Measurements from ENCODE around the gene NEK5. TPM values are rescaled to one million over a fixed set of nuclear protein-coding genes. Genes with fewer than 3 reads are reported as not detected.
"Not testable (repeated sequence)": the region's sequence is repeated elsewhere in the genome, so short reads cannot be mapped to it uniquely, and the experiment has no call there.

Gene NEK5
- total and polyA plus RNA-seq, 8 donors, result 0.05 to 4.0 (median 0.52) TPM; not detected in 4

- Histone ChIP-seq H3K27ac (no peak overlapping the region), H3K4me3 (no peak overlapping the region), H3K4me1 (no peaks in the 10 kb centered on the region), H3K36me3 (no peaks in the 10 kb centered on the region), H3K27me3 (no peaks in the 10 kb centered on the region), H3K9me3 (no peaks in the 10 kb centered on the region)
- intact Hi-C loops (cut with DNase I; ENCODE audit: low total_unique reads), result no loop called here
- TF ChIP-seq POLR2AphosphoS5 (IDR thresholded peaks at IDR 0.05) (no peak), EP300 (IDR thresholded peaks at IDR 0.05) (no peak), CTCF (IDR thresholded peaks at IDR 0.05) (no peak), POLR2A (IDR thresholded peaks at IDR 0.05) (no peak)
- no peak for DNase-seq
- 84 to 94% (median 91%) methylated on average over 2 of the region's 2 CpGs for WGBS, 5 donors
Measured at GRCh38 chr13:52092087-52092486, 36.8 kb downstream of the NEK5 start.

GRCh38 chr13:52091473-52091872 is 37.4 kb downstream of the NEK5 start:
- H3K4me1 ChIP-seq, result no peaks in the 10 kb centered on the region
- TF ChIP-seq CTCF (IDR thresholded peaks at IDR 0.05) (no peak), POLR2AphosphoS5 (IDR thresholded peaks at IDR 0.05) (no peak), EP300 (IDR thresholded peaks at IDR 0.05) (no peak), POLR2A (IDR thresholded peaks at IDR 0.05) (no peak)
- H3K4me3 ChIP-seq, result no peak overlapping the region
- intact Hi-C loops (cut with DNase I; ENCODE audit: low total_unique reads), result no loop called here
- no peaks in the 10 kb centered on the region for H3K9me3 ChIP-seq
- no peak for DNase-seq
- no peaks in the 10 kb centered on the region for H3K36me3 ChIP-seq
- H3K27ac ChIP-seq, result no peak overlapping the region
- WGBS, 5 donors, result 48 to 69% (median 58%) methylated on average over 2 of the region's 2 CpGs
- H3K27me3 ChIP-seq, result no peaks in the 10 kb centered on the region

GRCh38 chr13:52085421-52085820 is 43.5 kb downstream of the NEK5 start:
- H3K36me3 ChIP-seq, result no peaks in the 10 kb centered on the region
- intact Hi-C loops (cut with DNase I; ENCODE audit: low total_unique reads), result no loop called here
- no peaks in the 10 kb centered on the region for H3K4me1 ChIP-seq
- no peaks in the 10 kb centered on the region for H3K27me3 ChIP-seq
- no peak overlapping the region for H3K4me3 ChIP-seq
- 90 to 93% (median 92%) methylated on average over 2 of the region's 2 CpGs for WGBS, 5 donors
- no peak overlapping the region for H3K27ac ChIP-seq
- no peaks in the 10 kb centered on the region for H3K9me3 ChIP-seq
- TF ChIP-seq POLR2AphosphoS5 (IDR thresholded peaks at IDR 0.05) (no peak), EP300 (IDR thresholded peaks at IDR 0.05) (no peak), POLR2A (IDR thresholded peaks at IDR 0.05) (no peak), CTCF (IDR thresholded peaks at IDR 0.05) (no peak)
- DNase-seq, result no peak

GRCh38 chr13:52084981-52085380 is 43.9 kb downstream of the NEK5 start:
- H3K36me3 ChIP-seq; H3K4me1 ChIP-seq; DNase-seq; H3K27ac ChIP-seq; H3K9me3 ChIP-seq; intact Hi-C loops (cut with DNase I; ENCODE audit: low total_unique reads); H3K27me3 ChIP-seq; H3K4me3 ChIP-seq: not testable (repeated sequence)
- WGBS, 5 donors, result 51 to 79% (median 65%) methylated on average over 3 of the region's 3 CpGs

- DNase-seq, result no peak
- Histone ChIP-seq H3K36me3 (no peaks in the 10 kb centered on the region), H3K27me3 (no peaks in the 10 kb centered on the region), H3K4me3 (no peak overlapping the region), H3K9me3 (no peaks in the 10 kb centered on the region), H3K4me1 (no peaks in the 10 kb centered on the region), H3K27ac (no peak overlapping the region)
- WGBS, 5 donors, result 76 to 93% (median 88%) methylated on average over 4 of the region's 4 CpGs
- intact Hi-C loops (cut with DNase I; ENCODE audit: low total_unique reads), result no loop called here
- no peak for TF ChIP-seq POLR2AphosphoS5 (IDR thresholded peaks at IDR 0.05)
- no peak for TF ChIP-seq EP300 (IDR thresholded peaks at IDR 0.05)
- TF ChIP-seq CTCF (IDR thresholded peaks at IDR 0.05), result no peak
- TF ChIP-seq POLR2A (IDR thresholded peaks at IDR 0.05), result no peak
Measured at GRCh38 chr13:52082601-52083000, 46.3 kb downstream of the NEK5 start.

GRCh38 chr13:52079891-52080290 is 49.0 kb downstream of the NEK5 start:
- H3K4me3 ChIP-seq; intact Hi-C loops (cut with DNase I; ENCODE audit: low total_unique reads); DNase-seq; H3K27ac ChIP-seq; H3K4me1 ChIP-seq; H3K27me3 ChIP-seq; H3K36me3 ChIP-seq; H3K9me3 ChIP-seq: not testable (repeated sequence)
- 91 to 97% (median 93%) methylated on average over 8 to 33 of the region's 36 CpGs; no CpG with 5 or more reads in 1 of the 5 donors for WGBS, 5 donors

Data from stomach (tissue), 9 donors.